Endothelial cell (in vitro differentiated cells): Measurements from ENCODE around the gene DYNC2I2. TPM values are rescaled to one million over a fixed set of nuclear protein-coding genes. Genes with fewer than 3 reads are reported as not detected.

ENCODE experiments used
- DNase-seq: peaks from one replicate; pipeline ENCODE4 v3.0.0; 2021; ENCODE audit warnings: low spot score
- H3K27ac Mint-ChIP-seq: one replicate; pipeline ENCODE4 v1.8.0; 2021; ENCODE audit warnings: mixed read lengths, inconsistent platforms; ENCODE audit not compliant: unreplicated experiment
- H3K27me3 Mint-ChIP-seq: one replicate; pipeline ENCODE4 v1.8.0; 2021; ENCODE audit warnings: mild to moderate bottlenecking, moderate library complexity, mixed read lengths, inconsistent platforms; ENCODE audit not compliant: unreplicated experiment
- H3K36me3 Mint-ChIP-seq: one replicate; pipeline ENCODE4 v1.8.0; 2021; ENCODE audit warnings: mild to moderate bottlenecking, low read depth, mixed read lengths, inconsistent platforms; ENCODE audit not compliant: unreplicated experiment
- H3K4me1 Mint-ChIP-seq: one replicate; pipeline ENCODE4 v1.8.0; 2021; ENCODE audit warnings: mild to moderate bottlenecking, mixed read lengths, inconsistent platforms; ENCODE audit not compliant: unreplicated experiment
- H3K4me3 Mint-ChIP-seq: one replicate; pipeline ENCODE4 v1.8.0; 2021; ENCODE audit warnings: mild to moderate bottlenecking, mixed read lengths, inconsistent platforms; ENCODE audit not compliant: unreplicated experiment
- H3K9me3 Mint-ChIP-seq: one replicate; pipeline ENCODE4 v1.8.0; 2021; ENCODE audit warnings: mixed read lengths, inconsistent platforms; ENCODE audit not compliant: unreplicated experiment
- CTCF ChIP-seq: fragments of 200-600 bp; sonication (generic); IDR thresholded peaks from one replicate; pipeline ENCODE4 v1.5.0; 2021; ENCODE audit warnings: antibody characterized with exemption; ENCODE audit not compliant: unreplicated experiment
- total RNA-seq: library from RNA; stranded (reverse); fragmentation: NEBNext Ultra II Directional; extraction: Animal tissue kit (Norgen Biotek cat#: 25700); gene quantifications from one replicate; pipeline ENCODE4 v1.2.1, GENCODE V29; 2021; ENCODE audit not compliant: unreplicated experiment

DYNC2I2 gene
- total RNA-seq, 1 donor from 2014 or later: 35.4 TPM

GRCh38 chr9:128684325-128685199, 27.9 kb upstream of the DYNC2I2 start:
- H3K27me3 Mint-ChIP-seq: peaks cover 7% of the 10 kb centered on the region
- peaks cover 32% of the 10 kb centered on the region for H3K4me1 Mint-ChIP-seq

GRCh38 chr9:128684065-128684324, 27.3 kb upstream of the DYNC2I2 start:
- Mint-ChIP-seq H3K27me3 (peaks cover 7% of the 10 kb centered on the region), H3K4me3 (peak overlapping the region; percentile 94), H3K27ac (peak overlapping the region; percentile 57), H3K9me3 (no peaks in the 10 kb centered on the region), H3K4me1 (peaks cover 32% of the 10 kb centered on the region), H3K36me3 (peaks cover 3% of the 10 kb centered on the region)
- DNase-seq: no peak
- no peak for TF ChIP-seq CTCF

More at GRCh38 chr9:128684325-128685199, 27.9 kb upstream of the DYNC2I2 start:
- peak; percentile 54 for DNase-seq
- Mint-ChIP-seq H3K4me3 (peak overlapping the region; percentile 94), H3K9me3 (no peaks in the 10 kb centered on the region), H3K36me3 (peaks cover 3% of the 10 kb centered on the region), H3K27ac (peak overlapping the region; percentile 76)
- TF ChIP-seq CTCF: no peak

- Mint-ChIP-seq H3K36me3 (peaks cover 3% of the 10 kb centered on the region), H3K27ac (peak overlapping the region; percentile 57), H3K4me3 (peak overlapping the region; percentile 94), H3K9me3 (no peaks in the 10 kb centered on the region), H3K27me3 (peaks cover 7% of the 10 kb centered on the region), H3K4me1 (peaks cover 32% of the 10 kb centered on the region)
- no peak for DNase-seq
- TF ChIP-seq CTCF: no peak
Observed at GRCh38 chr9:128683340-128684064, 26.9 kb upstream of the DYNC2I2 start.

- no peak for TF ChIP-seq CTCF
- no peaks in the 10 kb centered on the region for H3K4me1 Mint-ChIP-seq
- no peaks in the 10 kb centered on the region for H3K27me3 Mint-ChIP-seq
- no peak overlapping the region for H3K27ac Mint-ChIP-seq
- no peak overlapping the region for H3K4me3 Mint-ChIP-seq
- no peaks in the 10 kb centered on the region for H3K36me3 Mint-ChIP-seq
- no peak for DNase-seq
- H3K9me3 Mint-ChIP-seq: no peaks in the 10 kb centered on the region
Observed at GRCh38 chr9:128677794-128678193, 21.1 kb upstream of the DYNC2I2 start.

- no peak overlapping the region for H3K27ac Mint-ChIP-seq
- DNase-seq: no peak
- H3K36me3 Mint-ChIP-seq: no peaks in the 10 kb centered on the region
- no peaks in the 10 kb centered on the region for H3K27me3 Mint-ChIP-seq
- H3K4me3 Mint-ChIP-seq: no peak overlapping the region
- no peak for TF ChIP-seq CTCF
- no peaks in the 10 kb centered on the region for H3K9me3 Mint-ChIP-seq
- no peaks in the 10 kb centered on the region for H3K4me1 Mint-ChIP-seq
Observed at GRCh38 chr9:128675382-128675781, 18.7 kb upstream of the DYNC2I2 start.
